ENCODE results near the gene SOAT1.
"Not testable (repeated sequence)": the region's sequence is repeated elsewhere in the genome, so short reads cannot be mapped to it uniquely, and the experiment has no call there.

SOAT1 gene

GRCh38 chr1:179293340-179294327 lies at the start of gene SOAT1:
Gene SOAT1 (plus strand): TSS chr1:179293797. CDS start chr1:179302685, 8,888 bp downstream.
- peak within 1 kb of the TSS; percentile 67 to 81 for H3K4me3 ChIP-seq (ENCODE audit: low read depth in 1 of 2, low read length in 2 of 2)
- H3K27me3 ChIP-seq (ENCODE audit: low read depth, low read length) = no peaks in the 10 kb centered on the region
- H3K36me3 ChIP-seq (ENCODE audit: control insufficient read depth in 1 of 2, insufficient read depth in 2 of 2, low read length in 2 of 2) = no peaks in the 10 kb centered on the region
- H3K4me1 ChIP-seq (ENCODE audit: control insufficient read depth in 1 of 2, insufficient read depth in 2 of 2, low read length in 2 of 2) = peaks cover 3 to 17% of the 10 kb centered on the region in 2 donors
- peak within 1 kb of the TSS; percentile 69 for H3K27ac ChIP-seq (ENCODE audit: low read length)
- H3K9me3 ChIP-seq (ENCODE audit: control insufficient read depth in 1 of 2, low read length in 2 of 2) = no peaks in the 10 kb centered on the region

- H3K4me1 ChIP-seq (ENCODE audit: control insufficient read depth in 1 of 2, insufficient read depth in 2 of 2, low read length in 2 of 2); H3K9me3 ChIP-seq (ENCODE audit: control insufficient read depth in 1 of 2, low read length in 2 of 2); H3K27me3 ChIP-seq (ENCODE audit: low read depth, low read length); H3K36me3 ChIP-seq (ENCODE audit: control insufficient read depth in 1 of 2, insufficient read depth in 2 of 2, low read length in 2 of 2); H3K4me3 ChIP-seq (ENCODE audit: low read depth in 1 of 2, low read length in 2 of 2); H3K27ac ChIP-seq (ENCODE audit: low read length): not testable (repeated sequence)
Measured at GRCh38 chr1:179245426-179245825, 48.2 kb upstream of the SOAT1 start.

GRCh38 chr1:179247923-179248322 lies 45.7 kb upstream of the SOAT1 start:
- Histone ChIP-seq H3K9me3 (ENCODE audit: control insufficient read depth in 1 of 2, low read length in 2 of 2) (no peaks in the 10 kb centered on the region), H3K36me3 (ENCODE audit: control insufficient read depth in 1 of 2, insufficient read depth in 2 of 2, low read length in 2 of 2) (no peaks in the 10 kb centered on the region), H3K4me1 (ENCODE audit: control insufficient read depth in 1 of 2, insufficient read depth in 2 of 2, low read length in 2 of 2) (no peaks in the 10 kb centered on the region), H3K27ac (ENCODE audit: low read length) (no peak overlapping the region), H3K4me3 (ENCODE audit: low read depth in 1 of 2, low read length in 2 of 2) (no peak overlapping the region), H3K27me3 (ENCODE audit: low read depth, low read length) (no peaks in the 10 kb centered on the region)

- Histone ChIP-seq H3K27me3 (ENCODE audit: low read depth, low read length) (no peaks in the 10 kb centered on the region), H3K9me3 (ENCODE audit: control insufficient read depth in 1 of 2, low read length in 2 of 2) (no peaks in the 10 kb centered on the region), H3K4me3 (ENCODE audit: low read depth in 1 of 2, low read length in 2 of 2) (no peak overlapping the region), H3K27ac (ENCODE audit: low read length) (no peak overlapping the region), H3K4me1 (ENCODE audit: control insufficient read depth in 1 of 2, insufficient read depth in 2 of 2, low read length in 2 of 2) (no peaks in the 10 kb centered on the region), H3K36me3 (ENCODE audit: control insufficient read depth in 1 of 2, insufficient read depth in 2 of 2, low read length in 2 of 2) (no peaks in the 10 kb centered on the region)
Measured at GRCh38 chr1:179251675-179252074, 41.9 kb upstream of the SOAT1 start.

GRCh38 chr1:179252606-179253005 lies 41.0 kb upstream of the SOAT1 start:
- Histone ChIP-seq H3K27ac (ENCODE audit: low read length) (no peak overlapping the region), H3K4me3 (ENCODE audit: low read depth in 1 of 2, low read length in 2 of 2) (no peak overlapping the region), H3K27me3 (ENCODE audit: low read depth, low read length) (no peaks in the 10 kb centered on the region), H3K36me3 (ENCODE audit: control insufficient read depth in 1 of 2, insufficient read depth in 2 of 2, low read length in 2 of 2) (no peaks in the 10 kb centered on the region), H3K4me1 (ENCODE audit: control insufficient read depth in 1 of 2, insufficient read depth in 2 of 2, low read length in 2 of 2) (no peaks in the 10 kb centered on the region), H3K9me3 (ENCODE audit: control insufficient read depth in 1 of 2, low read length in 2 of 2) (no peaks in the 10 kb centered on the region)

GRCh38 chr1:179253286-179253972 lies 40.2 kb upstream of the SOAT1 start:
- Histone ChIP-seq H3K27ac (ENCODE audit: low read length) (no peak overlapping the region), H3K27me3 (ENCODE audit: low read depth, low read length) (no peaks in the 10 kb centered on the region), H3K9me3 (ENCODE audit: control insufficient read depth in 1 of 2, low read length in 2 of 2) (no peaks in the 10 kb centered on the region), H3K4me1 (ENCODE audit: control insufficient read depth in 1 of 2, insufficient read depth in 2 of 2, low read length in 2 of 2) (no peaks in the 10 kb centered on the region), H3K36me3 (ENCODE audit: control insufficient read depth in 1 of 2, insufficient read depth in 2 of 2, low read length in 2 of 2) (no peaks in the 10 kb centered on the region), H3K4me3 (ENCODE audit: low read depth in 1 of 2, low read length in 2 of 2) (no peak overlapping the region)

- Histone ChIP-seq H3K36me3 (ENCODE audit: control insufficient read depth in 1 of 2, insufficient read depth in 2 of 2, low read length in 2 of 2) (no peaks in the 10 kb centered on the region), H3K27me3 (ENCODE audit: low read depth, low read length) (no peaks in the 10 kb centered on the region), H3K4me1 (ENCODE audit: control insufficient read depth in 1 of 2, insufficient read depth in 2 of 2, low read length in 2 of 2) (no peaks in the 10 kb centered on the region), H3K4me3 (ENCODE audit: low read depth in 1 of 2, low read length in 2 of 2) (no peak overlapping the region), H3K9me3 (ENCODE audit: control insufficient read depth in 1 of 2, low read length in 2 of 2) (no peaks in the 10 kb centered on the region), H3K27ac (ENCODE audit: low read length) (no peak overlapping the region)
Measured at GRCh38 chr1:179262183-179262582, 31.4 kb upstream of the SOAT1 start.

- Histone ChIP-seq H3K27me3 (ENCODE audit: low read depth, low read length) (no peaks in the 10 kb centered on the region), H3K4me1 (ENCODE audit: control insufficient read depth in 1 of 2, insufficient read depth in 2 of 2, low read length in 2 of 2) (no peaks in the 10 kb centered on the region), H3K9me3 (ENCODE audit: control insufficient read depth in 1 of 2, low read length in 2 of 2) (no peaks in the 10 kb centered on the region), H3K36me3 (ENCODE audit: control insufficient read depth in 1 of 2, insufficient read depth in 2 of 2, low read length in 2 of 2) (no peaks in the 10 kb centered on the region), H3K4me3 (ENCODE audit: low read depth in 1 of 2, low read length in 2 of 2) (no peak overlapping the region), H3K27ac (ENCODE audit: low read length) (no peak overlapping the region)
Measured at GRCh38 chr1:179263121-179263520, 30.5 kb upstream of the SOAT1 start.

GRCh38 chr1:179264507-179264906 lies 29.1 kb upstream of the SOAT1 start:
- Histone ChIP-seq H3K27ac (ENCODE audit: low read length) (no peak overlapping the region), H3K4me3 (ENCODE audit: low read depth in 1 of 2, low read length in 2 of 2) (no peak overlapping the region), H3K4me1 (ENCODE audit: control insufficient read depth in 1 of 2, insufficient read depth in 2 of 2, low read length in 2 of 2) (no peaks in the 10 kb centered on the region), H3K27me3 (ENCODE audit: low read depth, low read length) (no peaks in the 10 kb centered on the region), H3K9me3 (ENCODE audit: control insufficient read depth in 1 of 2, low read length in 2 of 2) (no peaks in the 10 kb centered on the region), H3K36me3 (ENCODE audit: control insufficient read depth in 1 of 2, insufficient read depth in 2 of 2, low read length in 2 of 2) (no peaks in the 10 kb centered on the region)

- no peaks in the 10 kb centered on the region for H3K4me1 ChIP-seq (ENCODE audit: control insufficient read depth in 1 of 2, insufficient read depth in 2 of 2, low read length in 2 of 2)
- H3K4me3 ChIP-seq (ENCODE audit: low read depth in 1 of 2, low read length in 2 of 2) = no peak overlapping the region
- H3K36me3 ChIP-seq (ENCODE audit: control insufficient read depth in 1 of 2, insufficient read depth in 2 of 2, low read length in 2 of 2) = no peaks in the 10 kb centered on the region
- H3K27me3 ChIP-seq (ENCODE audit: low read depth, low read length) = no peaks in the 10 kb centered on the region
- no peaks in the 10 kb centered on the region for H3K9me3 ChIP-seq (ENCODE audit: control insufficient read depth in 1 of 2, low read length in 2 of 2)
- no peak overlapping the region for H3K27ac ChIP-seq (ENCODE audit: low read length)
Measured at GRCh38 chr1:179269071-179269470, 24.5 kb upstream of the SOAT1 start.

GRCh38 chr1:179274424-179274823 lies 19.2 kb upstream of the SOAT1 start:
- H3K4me1 ChIP-seq (ENCODE audit: control insufficient read depth in 1 of 2, insufficient read depth in 2 of 2, low read length in 2 of 2); H3K4me3 ChIP-seq (ENCODE audit: low read depth in 1 of 2, low read length in 2 of 2); H3K36me3 ChIP-seq (ENCODE audit: control insufficient read depth in 1 of 2, insufficient read depth in 2 of 2, low read length in 2 of 2); H3K27ac ChIP-seq (ENCODE audit: low read length); H3K27me3 ChIP-seq (ENCODE audit: low read depth, low read length); H3K9me3 ChIP-seq (ENCODE audit: control insufficient read depth in 1 of 2, low read length in 2 of 2): not testable (repeated sequence)

Measured in muscle layer of duodenum (tissue), 2 donors.